ENCODE measurements around the gene MRPL23.

MRPL23 gene

GRCh38 chr11:1953489-1954266, 6.5 kb downstream of the MRPL23 start:
- no peak for DNase-seq (ENCODE audit: low read depth)

GRCh38 chr11:1958367-1958766, 11.2 kb downstream of the MRPL23 start:
- no peak for DNase-seq (ENCODE audit: low read depth)

- DNase-seq (ENCODE audit: low read depth), result no peak
Observed at GRCh38 chr11:1959786-1960185, 12.7 kb downstream of the MRPL23 start.

- DNase-seq (ENCODE audit: low read depth), result no peak
Observed at GRCh38 chr11:1963864-1964263, 16.7 kb downstream of the MRPL23 start.

GRCh38 chr11:1964348-1964747, 17.2 kb downstream of the MRPL23 start:
- DNase-seq (ENCODE audit: low read depth), result no peak

- no peak for DNase-seq (ENCODE audit: low read depth)
Observed at GRCh38 chr11:1964955-1965354, 17.8 kb downstream of the MRPL23 start.

GRCh38 chr11:1966531-1966930, 19.4 kb downstream of the MRPL23 start:
- no peak for DNase-seq (ENCODE audit: low read depth)

- no peak for DNase-seq (ENCODE audit: low read depth)
Observed at GRCh38 chr11:1967641-1968225, 20.6 kb downstream of the MRPL23 start.

- DNase-seq (ENCODE audit: low read depth), result no peak
Observed at GRCh38 chr11:1968454-1969002, 21.4 kb downstream of the MRPL23 start.

- DNase-seq (ENCODE audit: low read depth), result no peak
Observed at GRCh38 chr11:1969035-1969434, 21.9 kb downstream of the MRPL23 start.

- no peak for DNase-seq (ENCODE audit: low read depth)
Observed at GRCh38 chr11:1969776-1970175, 22.6 kb downstream of the MRPL23 start.

GRCh38 chr11:1970956-1971355, 23.8 kb downstream of the MRPL23 start:
- DNase-seq (ENCODE audit: low read depth), result no peak

- DNase-seq (ENCODE audit: low read depth), result no peak
Observed at GRCh38 chr11:1975185-1975584, 28.1 kb downstream of the MRPL23 start.

GRCh38 chr11:1978720-1979473, 31.8 kb downstream of the MRPL23 start:
- DNase-seq (ENCODE audit: low read depth), result no peak

GRCh38 chr11:1979607-1980006, 32.5 kb downstream of the MRPL23 start:
- DNase-seq (ENCODE audit: low read depth), result no peak

GRCh38 chr11:1982873-1983600, 35.9 kb downstream of the MRPL23 start:
- DNase-seq (ENCODE audit: low read depth), result no peak

- DNase-seq (ENCODE audit: low read depth), result no peak
Observed at GRCh38 chr11:1983601-1983961, 36.4 kb downstream of the MRPL23 start.

- DNase-seq (ENCODE audit: low read depth), result no peak
Observed at GRCh38 chr11:1987024-1987423, 39.9 kb downstream of the MRPL23 start.

- no peak for DNase-seq (ENCODE audit: low read depth)
Observed at GRCh38 chr11:1988174-1988573, 41.0 kb downstream of the MRPL23 start.

GRCh38 chr11:1988667-1989317, 41.7 kb downstream of the MRPL23 start:
- DNase-seq (ENCODE audit: low read depth), result no peak

- DNase-seq (ENCODE audit: low read depth), result no peak
Observed at GRCh38 chr11:1989953-1990352, 42.8 kb downstream of the MRPL23 start.

Measured in fibroblast of gingiva (primary cell).